ENCODE measurements around the gene MICAL3.
"Not testable (repeated sequence)": the region's sequence is repeated elsewhere in the genome, so short reads cannot be mapped to it uniquely, and the experiment has no call there.

MICAL3 gene

DNA sequence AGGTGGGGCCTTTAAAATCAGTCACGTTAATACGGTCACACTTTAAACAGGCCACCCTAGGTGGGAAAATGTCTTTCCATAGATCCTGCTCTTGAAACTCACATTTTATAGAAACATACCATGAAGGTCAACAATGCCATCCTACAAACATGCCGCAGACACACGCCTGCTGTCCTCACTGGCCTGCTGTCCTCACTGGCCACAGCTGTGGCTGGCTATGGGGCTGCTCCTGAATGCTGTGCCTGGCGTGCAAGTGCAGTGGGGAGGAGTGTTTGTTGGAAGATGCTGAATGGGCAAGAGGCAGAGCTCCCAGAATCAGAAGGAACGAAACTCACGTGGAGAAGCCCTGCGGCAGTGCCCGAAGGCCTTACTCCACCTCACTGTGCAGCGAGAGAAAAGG is 143.9 kb downstream of the MICAL3 start:
- DNase-seq = no peak

- DNase-seq = no peak
Observed at GRCh38 chr22:17880020-17880419, 144.3 kb downstream of the MICAL3 start.

- no peak for DNase-seq
Observed at GRCh38 chr22:17878941-17879340, 145.4 kb downstream of the MICAL3 start.

GRCh38 chr22:17878186-17878694 is 146.1 kb downstream of the MICAL3 start:
- no peak for DNase-seq

DNA sequence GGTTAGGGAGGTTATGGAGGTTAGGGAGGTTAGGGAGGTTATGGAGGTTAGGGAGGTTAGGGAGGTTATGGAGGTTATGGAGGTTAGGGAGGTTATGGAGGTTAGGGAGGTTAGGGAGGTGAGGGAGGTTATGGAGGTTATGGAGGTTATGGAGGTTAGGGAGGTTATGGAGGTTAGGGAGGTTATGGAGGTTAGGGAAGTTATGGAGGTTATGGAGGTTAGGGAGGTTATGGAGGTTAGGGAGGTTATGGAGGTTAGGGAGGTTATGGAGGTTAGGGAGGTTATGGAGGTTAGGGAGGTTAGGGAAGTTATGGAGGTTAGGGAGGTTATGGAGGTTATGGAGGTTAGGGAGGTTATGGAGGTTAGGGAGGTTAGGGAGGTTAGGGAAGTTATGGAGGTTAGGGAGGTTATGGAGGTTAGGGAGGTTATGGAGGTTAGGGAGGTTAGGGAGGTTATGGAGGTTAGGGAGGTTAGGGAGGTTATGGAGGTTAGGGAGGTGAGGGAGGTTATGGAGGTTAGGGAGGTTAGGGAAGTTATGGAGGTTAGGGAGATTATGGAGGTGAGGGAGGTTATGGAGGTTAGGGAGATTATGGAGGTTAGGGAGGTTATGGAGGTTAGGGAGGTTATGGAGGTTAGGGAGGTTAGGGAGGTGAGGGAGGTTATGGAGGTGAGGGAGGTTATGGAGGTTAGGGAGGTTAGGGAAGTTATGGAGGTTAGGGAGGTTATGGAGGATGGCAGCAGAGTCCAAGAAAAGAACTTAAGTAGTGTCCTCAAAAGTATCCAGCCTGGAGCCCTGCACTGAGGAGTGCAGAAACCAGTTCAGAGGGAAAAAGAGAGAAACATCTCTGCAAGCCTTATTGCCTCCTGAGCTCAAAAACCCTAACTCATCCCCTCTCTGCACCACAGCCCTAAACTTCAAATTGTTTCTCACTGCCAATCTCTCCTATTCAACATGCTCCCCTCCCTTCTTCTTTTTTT is 147.2 kb downstream of the MICAL3 start:
- DNase-seq = not testable (repeated sequence)

GRCh38 chr22:17876306-17876831 is 148.0 kb downstream of the MICAL3 start:
- DNase-seq = no peak

GRCh38 chr22:17875631-17876030 is 148.7 kb downstream of the MICAL3 start:
- DNase-seq = no peak

DNA sequence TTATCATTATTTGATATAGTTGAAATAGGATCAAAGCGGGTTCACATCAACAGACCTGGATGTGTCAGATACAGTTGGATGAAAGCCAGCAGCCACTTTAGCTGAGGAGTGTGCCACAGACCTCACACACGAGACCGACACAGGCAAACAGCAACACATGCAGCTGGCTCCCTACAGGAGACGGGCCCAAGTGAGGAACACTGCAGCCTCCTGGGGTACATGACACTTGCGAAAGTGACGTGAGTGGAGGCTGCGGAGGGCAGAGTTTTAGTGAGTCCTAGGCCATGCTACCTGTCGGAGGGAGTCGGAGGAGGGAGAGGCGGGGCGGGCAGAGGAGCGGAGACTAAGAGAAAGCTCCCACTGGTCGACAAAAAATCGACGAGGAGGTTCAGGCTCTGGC is 149.2 kb downstream of the MICAL3 start:
- no peak for DNase-seq

- no peak for DNase-seq
Observed at GRCh38 chr22:17874231-17874905, 150.0 kb downstream of the MICAL3 start.

DNA sequence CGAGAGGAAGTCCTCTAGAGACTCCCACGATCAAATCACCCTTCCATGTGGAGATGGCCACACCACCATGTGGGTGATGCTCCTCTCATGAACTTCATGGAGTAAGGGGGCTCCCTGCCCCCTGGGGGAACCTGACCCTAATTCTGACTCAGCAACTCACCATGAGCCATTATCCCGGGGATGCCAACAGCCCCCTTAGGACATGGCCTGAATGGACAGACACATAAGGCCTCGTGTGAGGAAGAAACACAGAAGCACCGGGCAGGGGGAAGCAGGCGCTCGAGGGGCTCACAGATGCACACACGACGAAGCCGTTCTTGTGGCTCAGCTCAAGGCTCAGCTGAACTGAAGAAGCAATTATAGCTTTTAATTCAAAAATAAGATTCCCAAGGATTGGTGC is 150.6 kb downstream of the MICAL3 start:
- no peak for DNase-seq

DNA sequence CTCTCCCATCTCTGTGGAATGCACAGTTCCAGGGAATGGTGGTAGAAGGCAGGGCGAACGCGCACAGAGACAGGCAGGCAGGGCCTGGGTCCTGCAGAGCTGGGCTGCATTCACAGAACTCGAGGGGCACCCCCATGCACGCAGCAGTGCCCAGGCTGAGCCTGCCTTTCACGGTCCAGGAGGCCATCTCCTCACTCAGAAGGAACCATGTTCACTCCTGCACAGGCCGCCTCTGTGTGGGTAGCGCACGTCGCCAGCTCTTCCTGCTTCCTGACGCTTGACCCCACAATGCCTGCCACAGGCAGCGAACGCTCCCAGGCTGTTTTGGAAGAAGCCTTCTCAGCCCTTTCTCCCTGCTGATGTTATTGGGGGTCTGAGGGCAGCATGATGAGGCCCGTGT is 151.2 kb downstream of the MICAL3 start:
- DNase-seq = no peak

- DNase-seq = no peak
Observed at GRCh38 chr22:17872471-17872870, 151.9 kb downstream of the MICAL3 start.

GRCh38 chr22:17871726-17872458 is 152.5 kb downstream of the MICAL3 start:
- DNase-seq = no peak

GRCh38 chr22:17870407-17870806 is 154.0 kb downstream of the MICAL3 start:
- DNase-seq = no peak

- no peak for DNase-seq
Observed at GRCh38 chr22:17869285-17870096, 154.9 kb downstream of the MICAL3 start.

DNA sequence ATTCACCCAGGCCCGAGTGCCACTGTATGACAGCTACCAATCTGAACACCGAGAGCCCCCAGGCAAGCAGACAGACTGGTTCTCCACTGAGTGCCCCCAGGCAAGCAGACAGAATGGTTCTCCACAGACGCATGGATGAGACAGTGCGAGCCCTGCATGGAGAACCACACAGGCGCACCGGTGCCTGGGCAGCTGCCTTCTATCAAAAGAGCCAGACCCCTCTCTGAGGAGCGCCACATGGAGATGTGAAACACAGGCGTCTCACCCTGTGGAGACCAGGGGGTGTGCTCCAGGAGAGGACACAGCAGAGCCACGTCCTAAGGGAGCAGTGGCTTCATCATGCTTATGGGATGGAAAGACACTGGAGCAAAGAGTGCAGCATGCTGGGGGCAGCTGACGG is 155.6 kb downstream of the MICAL3 start:
- no peak for DNase-seq

DNA sequence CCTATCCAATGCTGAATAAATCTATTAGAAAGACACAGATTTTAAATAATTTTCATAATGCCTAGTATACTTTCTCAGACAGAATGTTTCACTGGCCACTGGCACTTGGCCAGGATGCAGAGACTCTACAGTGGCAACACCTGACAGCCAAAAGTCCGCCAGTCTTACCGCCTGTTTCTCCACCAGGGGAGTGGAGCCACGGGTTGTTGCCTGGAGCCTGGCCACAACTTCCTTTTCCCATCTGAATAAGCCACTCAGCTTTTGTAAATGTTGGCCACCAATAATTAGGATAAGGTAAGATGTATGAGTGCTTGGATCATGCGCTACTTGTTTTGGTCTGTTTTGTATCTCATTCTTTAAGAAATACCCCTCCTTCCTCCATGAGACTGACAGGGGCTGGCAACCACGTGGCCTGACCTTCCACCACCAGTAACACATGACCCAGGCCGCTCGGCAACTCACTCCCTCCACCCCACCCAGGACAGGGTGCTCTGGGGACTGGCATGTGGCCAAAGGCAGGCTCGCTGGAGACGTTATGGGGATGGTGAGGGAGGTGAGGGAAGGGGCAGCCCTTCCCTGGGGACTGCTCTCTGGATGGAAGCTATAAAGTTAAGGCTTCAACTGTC is 157.1 kb downstream of the MICAL3 start:
- DNase-seq = no peak

DNA sequence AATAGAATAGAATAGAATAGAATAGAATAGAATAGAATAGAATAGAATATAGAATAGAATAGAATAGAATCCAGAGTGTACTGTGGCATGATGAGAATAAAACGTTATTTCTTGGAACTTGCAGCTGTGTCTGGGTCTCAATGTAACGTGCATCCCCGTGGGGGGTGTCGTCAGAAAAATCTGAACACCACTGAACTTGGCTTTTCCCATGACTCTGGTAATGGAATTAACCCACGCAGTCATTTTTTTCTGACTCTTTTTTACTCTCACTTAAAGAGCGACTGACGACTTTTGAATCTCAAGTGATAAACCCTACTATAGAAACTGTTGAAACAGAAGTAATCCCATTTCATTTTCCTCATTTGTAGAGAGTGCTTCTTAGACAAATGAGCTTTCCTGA is 157.7 kb downstream of the MICAL3 start:
- no peak for DNase-seq

GRCh38 chr22:17866127-17866526 is 158.2 kb downstream of the MICAL3 start:
- DNase-seq = no peak

DNA sequence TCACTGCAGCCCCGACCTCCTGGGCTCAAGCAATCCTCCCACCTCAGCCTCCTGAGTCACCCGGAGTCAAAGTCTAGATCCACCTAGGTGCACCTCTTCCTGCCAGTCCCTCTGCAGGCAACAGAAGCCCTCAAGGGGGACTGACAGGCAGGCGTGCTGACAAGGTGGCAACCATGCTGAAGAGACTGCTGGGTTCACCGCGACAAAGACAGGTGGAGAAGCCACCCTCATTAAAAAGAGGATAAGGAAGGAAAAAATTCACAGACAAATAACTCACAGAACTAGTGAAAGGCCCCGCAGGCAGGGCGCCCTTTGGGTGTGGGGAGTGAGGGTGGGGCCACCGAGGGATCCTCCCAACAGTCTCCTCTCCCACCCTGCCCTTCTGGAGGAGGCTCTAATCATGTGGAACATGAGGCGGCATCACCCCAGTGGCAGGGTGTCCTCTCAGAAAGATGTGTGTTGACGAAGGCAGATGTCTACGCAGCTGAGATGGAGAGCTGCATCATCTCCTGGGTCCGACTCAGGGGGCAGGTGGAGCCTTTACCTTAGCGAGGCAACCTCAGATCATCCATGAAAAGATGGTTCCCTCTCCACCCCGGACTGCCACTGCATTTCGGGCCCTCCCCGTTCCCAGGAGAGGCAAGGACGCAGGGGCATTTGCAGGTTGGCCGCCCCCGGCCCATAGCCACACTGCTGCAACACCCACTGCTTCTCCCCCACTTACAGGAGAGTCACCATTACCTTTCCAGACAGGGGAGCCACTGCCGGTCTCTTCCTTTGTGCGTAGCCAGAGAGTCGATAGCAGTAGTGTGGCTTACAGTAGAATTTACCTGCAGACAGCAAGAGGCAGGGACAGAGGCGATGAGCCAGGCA is 158.9 kb downstream of the MICAL3 start:
- no peak for DNase-seq
